ENCODE results near the gene PPP1R3G. TPM values are rescaled to one million over a fixed set of nuclear protein-coding genes. Genes with fewer than 3 reads are reported as not detected.

The PPP1R3G gene
- total and polyA plus RNA-seq, 2 donors (not counting 1 experiment from before 2014, with no cell fraction given): 0.09 to 0.25 TPM

- Histone ChIP-seq H3K79me2 (ENCODE audit: control insufficient read depth, insufficient read depth, low read length) (no peaks in the 10 kb centered on the region), H3K4me2 (replicated peaks; ENCODE audit: low read depth, low read length, poor library complexity, severe bottlenecking) (no peak overlapping the region), H3K4me1 (ENCODE audit: control insufficient read depth in 2 of 2, insufficient read depth in 2 of 2, low read length in 2 of 2) (no peaks in the 10 kb centered on the region), H4K20me1 (ENCODE audit: control insufficient read depth, insufficient read depth, low read length, poor library complexity, severe bottlenecking) (no peaks in the 10 kb centered on the region), H3K9ac (ENCODE audit: low read length) (no peak overlapping the region), H3K4me3 (ENCODE audit: control extremely low read depth in 1 of 5, extremely low read depth in 1 of 5, insufficient read depth in 1 of 5, low read depth in 2 of 5, low read length in 4 of 5) (no peak overlapping the region), H3K36me3 (replicated peaks in 1 of 2; ENCODE audit: control extremely low read depth in 1 of 2, control insufficient read depth in 1 of 2, extremely low read depth in 1 of 2, insufficient read depth in 2 of 2, low read length in 1 of 2) (peaks cover 0 to 8% of the 10 kb centered on the region in 2 experiments), H3K27me3 (replicated peaks in 1 of 4; ENCODE audit: control extremely low read depth in 1 of 4, control insufficient read depth in 3 of 4, insufficient read depth in 4 of 4, low read length in 3 of 4) (no peaks in the 10 kb centered on the region), H3K9me3 (ENCODE audit: control extremely low read depth in 1 of 3, control insufficient read depth in 2 of 3, insufficient read depth in 1 of 3, low read length in 2 of 3) (no peaks in the 10 kb centered on the region), H3K27ac (ENCODE audit: low read length in 2 of 2) (no peak overlapping the region), H2AFZ (ENCODE audit: insufficient read depth, low read depth, low read length, poor library complexity, severe bottlenecking) (no peak overlapping the region)
- POLR2A ChIA-PET: no interaction called here
- 86% methylated on average over 7 of the region's 9 CpGs for WGBS (ENCODE audit: insufficient coverage)
- no peak for TF ChIP-seq CTCF (IDR thresholded peaks at IDR 0.05)
- TF ChIP-seq EZH2 (IDR thresholded peaks at IDR 0.05; ENCODE audit: borderline replicate concordance, insufficient read depth, low read depth, low read length, poor library complexity, severe bottlenecking): no peak
- Mint-ChIP-seq H3K27ac (no peak overlapping the region), H3K27me3 (no peaks in the 10 kb centered on the region), H3K4me1 (no peaks in the 10 kb centered on the region), H3K4me3 (no peak overlapping the region), H3K9me3 (ENCODE audit: insufficient read depth) (no peaks in the 10 kb centered on the region)
- CTCF ChIA-PET: no interaction called here
- ATAC-seq (ENCODE audit: low read depth) (no peak), DNase-seq (no peak)
- intact Hi-C loops (cut with micrococcal nuclease): no loop called here
Observed at GRCh38 chr6:5108068-5108467, 22.9 kb downstream of the PPP1R3G start.

- CTCF ChIA-PET: no interaction called here
- no peak for DNase-seq
- 100% methylated on average over 6 of the region's 6 CpGs for WGBS (ENCODE audit: insufficient coverage)
- no peak for ATAC-seq (ENCODE audit: low read depth)
- H3K4me2 ChIP-seq (replicated peaks; ENCODE audit: low read depth, low read length, poor library complexity, severe bottlenecking): no peak overlapping the region
- H2AFZ ChIP-seq (ENCODE audit: insufficient read depth, low read depth, low read length, poor library complexity, severe bottlenecking): no peak overlapping the region
- H3K4me3 ChIP-seq (ENCODE audit: control extremely low read depth in 1 of 5, extremely low read depth in 1 of 5, insufficient read depth in 1 of 5, low read depth in 2 of 5, low read length in 4 of 5): no peak overlapping the region
- H4K20me1 ChIP-seq (ENCODE audit: control insufficient read depth, insufficient read depth, low read length, poor library complexity, severe bottlenecking): no peaks in the 10 kb centered on the region
- Mint-ChIP-seq H3K9me3 (ENCODE audit: insufficient read depth) (no peaks in the 10 kb centered on the region), H3K27ac (no peak overlapping the region), H3K4me3 (no peak overlapping the region), H3K27me3 (no peaks in the 10 kb centered on the region), H3K4me1 (no peaks in the 10 kb centered on the region)
- no peaks in the 10 kb centered on the region for H3K9me3 ChIP-seq (ENCODE audit: control extremely low read depth in 1 of 3, control insufficient read depth in 2 of 3, insufficient read depth in 1 of 3, low read length in 2 of 3)
- no peak overlapping the region for H3K9ac ChIP-seq (ENCODE audit: low read length)
- no peaks in the 10 kb centered on the region for H3K4me1 ChIP-seq (ENCODE audit: control insufficient read depth in 2 of 2, insufficient read depth in 2 of 2, low read length in 2 of 2)
- H3K79me2 ChIP-seq (ENCODE audit: control insufficient read depth, insufficient read depth, low read length): no peaks in the 10 kb centered on the region
- peaks cover 0 to 8% of the 10 kb centered on the region in 2 experiments for H3K36me3 ChIP-seq (replicated peaks in 1 of 2; ENCODE audit: control extremely low read depth in 1 of 2, control insufficient read depth in 1 of 2, extremely low read depth in 1 of 2, insufficient read depth in 2 of 2, low read length in 1 of 2)
- POLR2A ChIA-PET: no interaction called here
- TF ChIP-seq EZH2 (IDR thresholded peaks at IDR 0.05; ENCODE audit: borderline replicate concordance, insufficient read depth, low read depth, low read length, poor library complexity, severe bottlenecking): no peak
- no peak for TF ChIP-seq CTCF (IDR thresholded peaks at IDR 0.05)
- no peaks in the 10 kb centered on the region for H3K27me3 ChIP-seq (replicated peaks in 1 of 4; ENCODE audit: control extremely low read depth in 1 of 4, control insufficient read depth in 3 of 4, insufficient read depth in 4 of 4, low read length in 3 of 4)
- H3K27ac ChIP-seq (ENCODE audit: low read length in 2 of 2): no peak overlapping the region
- intact Hi-C loops (cut with micrococcal nuclease): no loop called here
Observed at GRCh38 chr6:5108536-5109150, 23.5 kb downstream of the PPP1R3G start.
